ENCODE results near the gene APMAP. TPM values are rescaled to one million over a fixed set of nuclear protein-coding genes. Genes with fewer than 3 reads are reported as not detected.

APMAP gene
- total RNA-seq, 1 experiment from 2014 or later: 82.7 TPM

DNA sequence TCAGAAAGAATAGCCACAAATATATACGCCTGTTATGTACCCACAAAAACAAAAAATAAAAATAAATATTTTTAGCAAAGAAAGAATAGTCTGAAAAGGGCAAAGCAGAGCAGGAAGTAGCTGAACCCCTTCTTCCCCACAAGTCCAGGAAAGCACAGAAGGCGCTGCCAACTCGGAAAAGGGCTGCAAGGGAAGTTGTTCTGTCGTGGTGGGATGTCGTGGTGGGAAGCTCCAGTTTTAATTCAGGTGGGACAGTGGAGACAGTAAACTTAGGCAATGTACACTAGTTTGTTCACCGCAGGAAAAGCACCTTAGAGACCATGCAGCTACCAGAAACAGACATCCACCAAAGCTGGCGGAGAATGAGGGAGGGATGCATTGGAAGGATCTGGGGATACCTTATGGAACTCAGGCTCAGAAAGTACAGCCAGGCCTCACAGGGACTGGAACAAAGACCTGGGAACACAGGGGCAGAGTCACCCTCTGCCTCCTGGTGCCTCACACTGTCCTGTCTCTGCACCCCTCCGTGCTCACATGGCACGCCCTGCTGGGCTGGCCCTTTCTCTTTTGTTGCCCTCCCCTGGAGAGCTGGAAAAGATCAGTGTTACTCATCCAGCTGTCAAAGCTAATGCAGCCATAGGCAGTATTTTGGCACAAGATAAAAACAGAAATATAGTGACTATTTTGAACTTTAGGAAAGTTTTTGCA is 3.3 kb upstream of the APMAP start:
- Histone ChIP-seq H3K36me3 (ENCODE audit: control insufficient read depth in 1 of 2, insufficient read depth in 2 of 2, low read length in 2 of 2) (no peaks in the 10 kb centered on the region), H3K27ac (ENCODE audit: low read depth, low read length) (no peak overlapping the region), H3K4me1 (ENCODE audit: control insufficient read depth in 1 of 2, insufficient read depth in 2 of 2, low read length in 2 of 2) (peaks cover 12 to 32% of the 10 kb centered on the region in 2 experiments), H3K79me2 (ENCODE audit: insufficient read depth, low read length) (peaks cover 14% of the 10 kb centered on the region), H2AFZ (ENCODE audit: low read depth, low read length, poor library complexity, severe bottlenecking) (no peak overlapping the region), H3K9me2 (ENCODE audit: insufficient read depth) (no peaks in the 10 kb centered on the region), H3K27me3 (ENCODE audit: insufficient read depth, low read length) (peaks cover 16% of the 10 kb centered on the region; the same call in 1 of the 2 replicates), H3K4me2 (ENCODE audit: low read length) (no peak overlapping the region), H3K9ac (ENCODE audit: low read length) (no peak overlapping the region), H3K4me3 (replicated peaks in 1 of 2; ENCODE audit: low read depth in 1 of 2, low read length in 2 of 2) (no peak overlapping the region), H4K20me1 (ENCODE audit: insufficient read depth) (no peaks in the 10 kb centered on the region), H3K9me3 (ENCODE audit: control insufficient read depth in 1 of 2, insufficient read depth in 1 of 2, low read depth in 1 of 2, low read length in 2 of 2) (no peaks in the 10 kb centered on the region)
- ATAC-seq (no peak), DNase-seq (ENCODE audit: low read depth, low spot score) (no peak)
- TF ChIP-seq ZNF274 (IDR thresholded peaks at IDR 0.05; ENCODE audit: low read depth, low read length) (no peak), RAD21 (IDR thresholded peaks at IDR 0.05; ENCODE audit: low read depth) (no peak), POLR2A (IDR thresholded peaks at IDR 0.05; ENCODE audit: borderline replicate concordance, extremely low read depth, insufficient read depth, insufficient read length) (no peak)
- intact Hi-C loops (cut with micrococcal nuclease): no loop called here
- POLR2A ChIA-PET: no interaction called here
- CTCF ChIA-PET: interaction anchor here (3.3 to 3.6 kb wide), 2 partner anchors 68 to 403 kb away, joined by 19 to 31 read pairs; no protein-coding TSS in a partner anchor
- BruUV-seq (replicated peaks): no TSS peak
- RAD21 ChIA-PET (ENCODE audit: low non-redundant PET in 1 of 2, low total read pairs in 2 of 2, uncharacterized antibody in 2 of 2, unreplicated experiment in 2 of 2): interaction anchor here (0.8 to 1.4 kb wide), 2 partner anchors 69 to 183 kb away, joined by 3 read pairs; no protein-coding TSS in a partner anchor

DNA sequence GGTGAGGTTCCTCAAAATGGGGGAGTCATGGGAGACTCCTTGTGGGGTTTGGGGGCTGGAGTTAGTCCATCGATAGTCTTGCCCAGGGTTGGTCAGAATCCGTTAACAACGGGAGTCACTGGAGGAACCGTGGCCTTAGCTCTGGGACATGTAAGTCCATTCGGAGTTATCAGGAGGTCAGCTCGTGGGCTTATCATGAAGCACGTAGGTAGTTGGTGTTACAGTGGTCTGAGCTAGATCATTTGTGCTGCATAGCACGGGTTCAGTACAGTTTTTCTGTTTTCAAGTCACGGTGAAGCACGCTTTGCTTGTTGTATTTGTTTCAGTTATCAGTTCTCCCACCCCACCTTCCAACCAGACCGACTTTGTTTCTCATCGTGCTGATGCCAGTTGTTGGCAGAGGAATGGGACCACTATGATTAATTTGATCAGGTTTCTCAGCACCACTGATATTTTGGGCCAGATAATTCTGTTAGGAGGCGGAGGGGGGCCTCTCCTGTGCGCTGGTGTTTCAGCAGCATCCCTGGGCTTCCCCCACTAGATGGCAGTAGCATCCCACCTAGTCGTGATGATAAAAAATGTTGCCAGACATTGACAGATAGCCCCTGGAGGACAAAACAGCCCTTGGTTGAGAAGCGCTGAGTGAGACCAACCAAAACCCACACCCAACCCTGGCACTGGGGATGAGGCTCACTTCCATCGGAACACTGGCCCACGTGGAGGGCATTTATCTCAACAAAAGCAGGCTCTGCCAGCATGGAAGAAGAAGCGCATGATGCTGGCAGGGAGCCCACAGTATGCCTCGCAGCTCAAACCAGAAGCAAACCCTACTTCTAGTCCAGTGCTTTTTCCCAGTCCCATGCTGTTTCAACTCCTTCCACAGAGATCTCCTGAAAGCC is 2.2 kb upstream of the APMAP start:
- DNase-seq (ENCODE audit: low read depth, low spot score) (peak; percentile 55), ATAC-seq (peak; percentile 54)
- POLR2A ChIA-PET: interaction anchor here (1.2 kb wide), 1 partner anchor 404 kb away, joined by 3 read pairs; no protein-coding TSS in a partner anchor
- no peaks in the 10 kb centered on the region for H3K9me3 ChIP-seq (ENCODE audit: control insufficient read depth in 1 of 2, insufficient read depth in 1 of 2, low read depth in 1 of 2, low read length in 2 of 2)
- RAD21 ChIA-PET (ENCODE audit: low non-redundant PET in 1 of 2, low total read pairs in 2 of 2, uncharacterized antibody in 2 of 2, unreplicated experiment in 2 of 2): interaction anchor here (0.8 to 1.1 kb wide), 3 partner anchors 16 to 71 kb away, joined by 3 to 4 read pairs (median 3); no protein-coding TSS in a partner anchor
- BruUV-seq (replicated peaks): no TSS peak
- no peaks in the 10 kb centered on the region for H4K20me1 ChIP-seq (ENCODE audit: insufficient read depth)
- peak overlapping the region; percentile 46 for H3K4me2 ChIP-seq (ENCODE audit: low read length)
- peaks cover 16% of the 10 kb centered on the region; the same call in 1 of the 2 replicates for H3K27me3 ChIP-seq (ENCODE audit: insufficient read depth, low read length)
- CTCF ChIA-PET: interaction anchor here (0.9 to 3.6 kb wide), 7 partner anchors 69 to 404 kb away, joined by 3 to 31 read pairs (median 4); partner anchors contain the start of gene PYGB
- no peak overlapping the region for H3K9ac ChIP-seq (ENCODE audit: low read length)
- intact Hi-C loops (cut with micrococcal nuclease): loop anchor here (1.0 to 5.0 kb wide), 4 partner anchors 71 to 423 kb away; partner anchors contain the start of gene ENTPD6
- TF ChIP-seq, protein P1, sequence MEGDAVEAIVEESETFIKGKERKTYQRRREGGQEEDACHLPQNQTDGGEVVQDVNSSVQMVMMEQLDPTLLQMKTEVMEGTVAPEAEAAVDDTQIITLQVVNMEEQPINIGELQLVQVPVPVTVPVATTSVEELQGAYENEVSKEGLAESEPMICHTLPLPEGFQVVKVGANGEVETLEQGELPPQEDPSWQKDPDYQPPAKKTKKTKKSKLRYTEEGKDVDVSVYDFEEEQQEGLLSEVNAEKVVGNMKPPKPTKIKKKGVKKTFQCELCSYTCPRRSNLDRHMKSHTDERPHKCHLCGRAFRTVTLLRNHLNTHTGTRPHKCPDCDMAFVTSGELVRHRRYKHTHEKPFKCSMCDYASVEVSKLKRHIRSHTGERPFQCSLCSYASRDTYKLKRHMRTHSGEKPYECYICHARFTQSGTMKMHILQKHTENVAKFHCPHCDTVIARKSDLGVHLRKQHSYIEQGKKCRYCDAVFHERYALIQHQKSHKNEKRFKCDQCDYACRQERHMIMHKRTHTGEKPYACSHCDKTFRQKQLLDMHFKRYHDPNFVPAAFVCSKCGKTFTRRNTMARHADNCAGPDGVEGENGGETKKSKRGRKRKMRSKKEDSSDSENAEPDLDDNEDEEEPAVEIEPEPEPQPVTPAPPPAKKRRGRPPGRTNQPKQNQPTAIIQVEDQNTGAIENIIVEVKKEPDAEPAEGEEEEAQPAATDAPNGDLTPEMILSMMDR (IDR thresholded peaks at IDR 0.05 in 2 of 3, conservative IDR thresholded peaks at IDR 0.05 in 1 of 3; ENCODE audit: borderline replicate concordance in 1 of 3, insufficient read depth in 1 of 3, low read depth in 2 of 3, low read length in 2 of 3): peak; percentile 87 to 93 (median 92)
- peak; percentile 94 for TF ChIP-seq RAD21 (IDR thresholded peaks at IDR 0.05; ENCODE audit: low read depth)
- no peak for TF ChIP-seq EZH2 (IDR thresholded peaks at IDR 0.05)
- H2AFZ ChIP-seq (ENCODE audit: low read depth, low read length, poor library complexity, severe bottlenecking): no peak overlapping the region
- no peak overlapping the region for H3K27ac ChIP-seq (ENCODE audit: low read depth, low read length)
- H3K79me2 ChIP-seq (ENCODE audit: insufficient read depth, low read length): peaks cover 26% of the 10 kb centered on the region
- no peaks in the 10 kb centered on the region for H3K9me2 ChIP-seq (ENCODE audit: insufficient read depth)
- H3K4me1 ChIP-seq (ENCODE audit: control insufficient read depth in 1 of 2, insufficient read depth in 2 of 2, low read length in 2 of 2): peaks cover 12 to 28% of the 10 kb centered on the region in 2 experiments
- H3K4me3 ChIP-seq (replicated peaks in 1 of 2; ENCODE audit: low read depth in 1 of 2, low read length in 2 of 2): no peak overlapping the region
- no peaks in the 10 kb centered on the region for H3K36me3 ChIP-seq (ENCODE audit: control insufficient read depth in 1 of 2, insufficient read depth in 2 of 2, low read length in 2 of 2)
